GM19467 (cell line): ENCODE measurements around the gene CELF4.
"Not testable (repeated sequence)": the region's sequence is repeated elsewhere in the genome, so short reads cannot be mapped to it uniquely, and the experiment has no call there.

Source experiments
- ATAC-seq: cut with Tn5 transposase; IDR thresholded peaks from one replicate; pipeline ENCODE4 v1.9.1; 2021; ENCODE audit warnings: mild to moderate bottlenecking, moderate library complexity; ENCODE audit not compliant: unreplicated experiment

The CELF4 gene

DNA sequence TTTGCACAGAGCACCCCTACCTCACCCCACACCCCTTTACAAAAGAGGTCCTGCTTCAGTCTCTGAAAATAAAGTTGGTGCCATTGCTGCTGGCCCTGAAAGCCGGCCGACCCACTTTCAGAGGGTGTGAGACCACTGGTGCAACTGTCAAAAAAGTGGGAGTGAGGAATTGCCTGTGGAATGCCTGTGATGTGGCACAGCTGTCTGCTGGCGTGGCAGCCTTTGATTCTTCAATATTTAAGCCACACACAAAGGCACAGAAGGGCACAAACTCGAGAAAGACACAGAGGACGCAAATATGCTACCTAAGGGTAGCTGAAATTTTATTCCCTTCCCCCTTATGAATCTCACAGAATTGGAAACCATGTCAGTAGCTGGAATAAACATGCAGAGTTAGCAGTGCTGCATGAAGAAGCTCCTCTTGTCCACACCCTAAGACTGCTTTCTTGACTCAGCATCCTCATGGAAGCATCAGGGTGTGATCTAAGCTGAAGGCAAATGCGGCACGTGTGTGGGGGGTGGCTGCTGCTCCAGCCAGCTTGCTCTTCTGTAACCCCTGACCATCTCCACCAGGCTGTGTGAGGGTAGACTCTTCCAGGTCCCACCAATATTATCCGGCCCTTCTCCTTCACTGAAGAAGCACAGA lies 92.3 kb downstream of the CELF4 start:
- ATAC-seq, result no peak

DNA sequence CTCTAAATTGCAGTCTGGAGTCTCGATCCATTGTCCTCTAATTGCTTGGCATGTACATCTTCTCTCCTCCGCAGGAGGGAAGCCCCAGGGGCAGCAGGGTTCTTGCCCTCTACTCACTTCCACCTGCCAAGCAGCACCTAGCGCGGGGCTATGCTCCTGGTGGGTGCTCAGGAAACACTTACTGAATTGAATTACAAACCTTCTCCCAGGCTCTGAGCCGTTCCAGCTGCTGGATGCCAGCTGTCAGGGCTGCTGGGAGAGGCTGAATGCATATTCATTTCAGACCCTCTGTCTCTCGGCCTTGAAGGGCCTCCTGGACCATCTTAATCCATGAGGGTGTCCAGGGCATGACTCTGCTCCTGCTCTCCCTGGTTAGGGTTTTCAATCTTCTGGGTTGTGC lies 94.0 kb downstream of the CELF4 start:
- ATAC-seq, result no peak

DNA sequence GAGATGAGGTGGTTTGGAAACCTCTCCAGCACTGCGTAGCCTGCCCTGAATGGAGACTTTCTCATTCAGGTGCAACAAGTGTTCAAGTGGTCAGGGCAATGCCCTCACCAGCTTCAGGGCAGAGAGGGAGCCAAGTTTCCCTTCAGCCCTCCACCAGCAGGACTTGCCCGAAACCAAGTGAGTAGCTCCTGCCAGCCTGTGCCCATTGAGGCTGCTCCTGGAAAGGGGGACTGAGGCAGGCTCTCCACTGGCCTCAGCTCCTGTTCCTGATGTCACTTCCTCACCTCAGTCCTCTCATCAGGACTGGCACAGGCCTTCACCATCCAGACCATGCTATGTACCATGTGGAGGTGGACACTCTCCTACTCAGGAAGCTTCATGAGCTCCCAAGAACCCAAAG lies 94.6 kb downstream of the CELF4 start:
- ATAC-seq, result no peak

DNA sequence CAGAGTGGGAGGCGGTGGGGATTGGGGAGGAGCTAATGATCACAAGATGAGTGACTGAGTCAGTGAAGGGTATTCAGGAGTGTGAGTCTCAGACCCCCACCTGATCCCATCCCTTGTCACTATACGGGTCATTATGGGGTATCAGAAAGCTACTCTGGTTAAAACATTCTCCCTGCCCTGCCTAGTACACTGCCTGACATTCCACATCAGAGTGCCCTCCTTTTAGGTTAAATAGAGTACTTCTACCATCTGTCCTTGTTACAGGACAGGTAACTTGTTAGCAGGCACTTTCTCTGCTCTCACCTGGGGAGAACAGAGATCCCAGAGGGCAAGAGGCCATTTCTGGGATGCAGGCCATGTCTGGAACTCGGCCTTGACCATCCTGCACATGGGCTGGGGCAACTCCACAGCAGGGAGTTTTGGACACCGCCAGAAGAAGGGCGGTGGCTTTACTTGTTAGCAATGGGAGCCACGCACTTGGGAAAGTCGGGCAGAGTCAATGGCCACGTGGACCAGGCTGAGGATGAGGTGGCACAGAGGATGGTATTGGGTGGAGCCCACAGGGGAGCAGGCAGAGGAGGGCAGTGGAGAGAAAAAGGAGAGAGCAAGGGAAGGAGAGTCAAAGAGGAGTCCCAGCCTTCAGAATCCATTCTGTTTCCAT lies 98.5 kb downstream of the CELF4 start:
- ATAC-seq, result no peak

DNA sequence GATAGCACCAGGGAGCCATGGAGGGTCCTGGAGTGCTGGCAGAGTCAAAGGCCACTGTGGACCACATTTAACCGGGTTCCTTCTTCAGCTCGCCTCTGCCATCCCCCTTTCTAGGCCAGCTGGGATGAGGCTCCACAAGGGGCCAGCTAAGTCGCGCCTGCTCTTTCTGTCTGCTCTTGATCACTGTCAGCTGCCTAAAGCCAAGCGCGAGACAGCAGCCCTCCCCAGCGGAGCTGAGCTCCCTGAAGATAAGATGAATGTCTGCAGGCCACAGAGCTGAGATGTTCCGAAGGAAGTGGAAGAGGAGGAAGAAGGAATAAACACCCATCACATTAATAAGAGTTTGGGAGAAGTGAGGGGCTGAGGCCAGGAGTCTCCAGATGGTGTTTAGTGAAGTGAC lies 99.6 kb downstream of the CELF4 start:
- no peak for ATAC-seq

GRCh38 chr18:37464257-37464656 lies 101.3 kb downstream of the CELF4 start:
- no peak for ATAC-seq

DNA sequence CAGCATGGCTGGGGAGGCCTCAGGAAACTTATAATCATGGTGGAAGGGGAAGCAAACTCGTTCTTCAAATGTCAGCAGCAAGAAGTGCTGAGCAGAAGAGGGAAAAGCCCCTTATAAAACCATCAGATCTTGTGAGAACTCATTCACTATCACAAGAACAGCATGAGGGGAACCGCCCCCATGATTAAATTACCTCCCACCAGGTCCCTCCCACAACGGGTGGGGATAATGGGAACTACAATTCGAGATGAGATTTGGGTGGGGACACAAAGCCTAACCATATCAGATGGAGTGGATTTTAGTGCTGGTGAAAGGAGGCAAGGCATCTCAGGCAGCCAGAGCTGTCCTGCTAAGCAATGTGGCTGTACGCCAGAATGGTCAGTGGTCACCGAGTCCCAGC lies 104.3 kb downstream of the CELF4 start:
- ATAC-seq, result not testable (repeated sequence)

- ATAC-seq, result no peak
Observed at GRCh38 chr18:37460604-37461003, 105.0 kb downstream of the CELF4 start.

GRCh38 chr18:37458697-37459096 lies 106.9 kb downstream of the CELF4 start:
- ATAC-seq, result no peak

- ATAC-seq, result no peak
Observed at GRCh38 chr18:37457753-37458152, 107.8 kb downstream of the CELF4 start.

DNA sequence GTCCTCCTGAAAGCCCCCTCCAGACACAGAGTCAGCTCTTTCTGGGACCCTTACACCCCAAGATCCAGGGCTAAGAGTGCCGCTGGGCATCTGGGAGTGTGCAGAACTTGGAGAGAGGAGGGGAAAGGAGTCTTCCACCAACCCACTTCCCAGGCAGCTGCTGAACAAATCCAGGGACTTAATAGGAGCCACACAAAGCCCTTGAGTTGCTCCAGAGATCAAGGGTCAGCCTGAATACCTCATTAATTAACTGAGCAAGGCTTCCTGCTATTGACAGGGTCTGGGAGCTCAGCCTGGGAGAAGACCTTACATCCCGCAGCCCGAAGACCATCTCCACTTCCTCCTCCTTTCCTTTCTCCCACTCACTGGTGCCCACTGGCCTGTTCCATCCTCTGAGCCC lies 108.3 kb downstream of the CELF4 start:
- no peak for ATAC-seq

DNA sequence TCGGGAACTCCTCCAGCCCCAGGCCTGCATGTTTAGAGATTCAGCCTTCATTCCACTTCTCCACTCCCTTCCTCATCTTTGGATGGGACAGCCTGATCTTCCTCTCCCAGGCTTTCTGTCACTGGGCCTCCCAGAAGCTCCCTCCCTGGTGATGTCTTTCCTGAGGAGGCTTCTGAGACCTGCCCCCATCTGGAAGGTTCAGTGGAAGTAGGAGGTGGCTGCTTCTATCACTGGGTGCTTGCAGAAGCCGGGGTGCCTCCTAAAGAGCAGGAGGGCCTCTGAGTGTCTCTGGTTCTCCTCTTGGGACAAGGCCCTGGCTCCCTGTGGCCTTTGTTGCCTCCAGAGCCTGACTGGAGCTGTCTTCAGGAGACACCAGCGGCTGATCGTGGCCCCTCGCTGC lies 108.7 kb downstream of the CELF4 start:
- no peak for ATAC-seq

- no peak for ATAC-seq
Observed at GRCh38 chr18:37456395-37456794, 109.2 kb downstream of the CELF4 start.

GRCh38 chr18:37453752-37454151 lies 111.8 kb downstream of the CELF4 start:
- ATAC-seq, result no peak

DNA sequence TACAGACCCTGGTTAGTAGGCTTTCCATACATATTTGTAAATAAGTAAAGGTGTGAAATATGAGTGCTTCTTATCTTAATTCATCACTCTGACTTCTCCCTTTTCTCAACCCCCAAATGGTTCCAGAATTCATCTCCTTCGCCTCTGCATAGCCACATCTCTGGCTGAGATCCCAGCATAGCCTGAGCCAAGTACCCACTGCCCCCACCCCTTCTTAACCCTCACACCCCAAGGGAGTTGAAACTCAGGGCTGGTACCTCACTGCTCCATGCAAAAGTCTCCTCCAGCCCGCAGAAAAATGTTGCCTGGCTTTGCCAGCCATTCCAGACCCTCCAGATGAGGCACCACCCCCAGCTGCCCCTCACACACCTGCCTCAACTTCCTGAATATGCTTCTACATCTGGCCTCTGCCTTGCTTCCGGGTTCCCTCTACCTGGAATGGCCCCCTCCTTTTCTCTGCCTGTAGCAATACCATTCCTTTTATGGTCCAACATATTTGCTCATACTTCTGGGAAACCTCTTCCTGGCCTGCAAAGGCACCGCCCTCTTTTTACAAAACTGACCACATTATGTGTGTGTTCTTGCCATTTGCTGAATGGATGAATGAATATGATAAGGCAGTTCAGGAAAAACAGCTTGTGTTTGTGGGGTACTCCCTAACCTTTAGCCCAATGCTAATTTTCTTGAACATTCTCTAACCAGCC lies 112.8 kb downstream of the CELF4 start:
- no peak for ATAC-seq

DNA sequence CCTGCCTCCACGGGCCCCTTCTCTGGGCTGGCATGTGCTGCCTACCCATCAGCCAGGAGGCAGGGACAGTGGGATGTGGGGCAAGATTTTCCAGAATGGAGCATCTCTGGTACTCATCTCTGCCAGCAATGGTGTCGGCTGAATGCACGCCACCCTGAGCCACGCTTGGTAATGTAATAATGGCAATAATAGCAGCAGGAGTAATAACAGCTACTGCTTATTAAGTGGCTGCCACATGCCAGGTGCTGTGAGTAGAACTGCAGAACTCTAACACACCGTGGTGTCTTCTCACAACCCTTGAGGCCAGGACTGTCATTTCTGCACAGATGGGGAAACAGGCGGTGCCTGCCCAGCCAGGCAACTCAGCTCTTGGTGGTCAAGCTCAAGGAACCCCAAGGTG lies 113.6 kb downstream of the CELF4 start:
- ATAC-seq, result no peak

DNA sequence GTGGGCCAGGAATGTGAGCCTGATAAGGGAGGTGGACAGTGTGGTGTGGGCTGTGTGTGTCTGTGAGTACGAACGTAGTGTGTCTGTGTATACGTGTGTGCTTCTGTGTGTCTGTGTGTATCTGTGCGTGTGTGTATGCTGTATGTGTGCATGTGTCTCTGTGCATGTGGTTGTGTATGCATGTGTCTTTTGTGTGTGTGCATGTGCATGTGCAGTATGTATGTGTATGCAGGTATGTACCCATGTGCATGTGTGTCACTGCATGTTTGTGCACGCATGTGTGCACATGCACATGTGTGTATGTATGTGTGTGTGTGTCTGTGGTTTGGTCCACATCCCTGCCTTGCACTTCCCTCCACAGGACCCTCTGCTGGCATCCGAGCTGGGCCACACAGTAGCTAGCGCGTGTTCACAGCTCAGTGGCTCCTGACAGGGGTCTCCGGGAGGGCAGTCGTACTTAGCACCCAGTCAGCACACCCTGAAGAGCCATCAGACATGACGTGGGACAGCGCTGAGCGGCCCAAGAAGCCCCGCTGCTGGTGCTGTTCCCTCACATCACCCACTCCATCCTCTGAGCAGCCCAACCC lies 114.3 kb downstream of the CELF4 start:
- no peak for ATAC-seq

GRCh38 chr18:37450434-37451132 lies 115.0 kb downstream of the CELF4 start:
- no peak for ATAC-seq

DNA sequence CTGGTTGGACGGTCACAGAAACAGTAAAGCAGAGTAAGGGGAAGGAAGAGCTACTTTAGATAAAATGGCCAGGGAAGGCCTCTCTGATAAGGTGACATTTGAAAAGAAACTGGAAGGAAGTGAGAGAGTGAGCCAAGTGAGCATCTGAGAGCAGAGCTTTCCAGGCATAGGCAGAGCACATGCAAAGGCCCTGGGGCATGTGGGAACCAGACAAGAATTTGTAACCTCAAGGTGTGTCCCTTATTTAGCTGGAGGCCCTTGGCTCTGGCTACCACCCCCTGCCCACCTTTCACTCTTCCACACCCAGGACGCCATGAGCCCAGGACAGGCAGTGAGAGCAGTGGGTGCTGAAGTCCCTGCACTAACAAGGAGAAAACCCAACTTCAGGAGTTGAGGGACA lies 116.0 kb downstream of the CELF4 start:
- ATAC-seq, result no peak

GRCh38 chr18:37448946-37449345 lies 116.7 kb downstream of the CELF4 start:
- ATAC-seq, result no peak
